Gastrocnemius medialis (tissue), 4 donors: ENCODE measurements around the gene FGFBP3.
"Not testable (repeated sequence)": the region's sequence is repeated elsewhere in the genome, so short reads cannot be mapped to it uniquely, and the experiment has no call there.

ENCODE experiments used
- POLR2A ChIP-seq, 2 donors: fragments of 450-650 bp; IDR thresholded peaks; one replicate each; pipeline ENCODE4 v1.6.1; 2017; ENCODE audit warnings: antibody characterized with exemption in 2 of 2, mild to moderate bottlenecking in 2 of 2, moderate library complexity in 2 of 2
- TF ChIP-seq, protein P1 (sequence below), 5 experiments: fragments of 450-650 bp in 3 of 5; fragments of 200-600 bp in 2 of 5; sonication (generic) in 2 of 5; IDR thresholded peaks in 4 of 5; conservative IDR thresholded peaks in 1 of 5; 1 replicate in 4 of 5; 2 replicates in 1 of 5; pipeline ENCODE4 v1.5.1; 2016 to 2019; ENCODE audit warnings: antibody characterized with exemption in 5 of 5, mild to moderate bottlenecking in 3 of 5, moderate library complexity in 3 of 5

DNA sequence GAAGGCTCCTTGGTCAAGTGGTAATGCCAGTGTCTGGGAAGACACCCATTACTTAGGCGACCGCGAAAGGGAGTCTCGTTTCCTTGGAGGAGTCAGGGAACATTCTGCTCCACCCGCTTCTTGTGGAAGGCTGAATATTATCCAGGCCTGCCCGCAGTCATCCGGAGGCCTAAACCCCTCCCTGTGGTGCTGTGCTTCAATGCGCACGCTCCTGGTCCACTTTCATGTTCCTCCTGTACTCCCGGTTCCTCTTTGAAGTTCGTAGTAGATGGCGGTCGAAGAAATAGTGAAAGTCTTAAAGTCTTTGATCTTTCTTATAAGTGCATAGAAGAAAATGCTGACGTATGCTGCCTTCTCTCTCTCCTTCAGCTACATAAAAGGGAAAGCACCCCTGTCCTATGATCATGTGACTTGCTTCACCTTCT, 15.0 kb downstream of the FGFBP3 start:
- TF ChIP-seq, protein P1, sequence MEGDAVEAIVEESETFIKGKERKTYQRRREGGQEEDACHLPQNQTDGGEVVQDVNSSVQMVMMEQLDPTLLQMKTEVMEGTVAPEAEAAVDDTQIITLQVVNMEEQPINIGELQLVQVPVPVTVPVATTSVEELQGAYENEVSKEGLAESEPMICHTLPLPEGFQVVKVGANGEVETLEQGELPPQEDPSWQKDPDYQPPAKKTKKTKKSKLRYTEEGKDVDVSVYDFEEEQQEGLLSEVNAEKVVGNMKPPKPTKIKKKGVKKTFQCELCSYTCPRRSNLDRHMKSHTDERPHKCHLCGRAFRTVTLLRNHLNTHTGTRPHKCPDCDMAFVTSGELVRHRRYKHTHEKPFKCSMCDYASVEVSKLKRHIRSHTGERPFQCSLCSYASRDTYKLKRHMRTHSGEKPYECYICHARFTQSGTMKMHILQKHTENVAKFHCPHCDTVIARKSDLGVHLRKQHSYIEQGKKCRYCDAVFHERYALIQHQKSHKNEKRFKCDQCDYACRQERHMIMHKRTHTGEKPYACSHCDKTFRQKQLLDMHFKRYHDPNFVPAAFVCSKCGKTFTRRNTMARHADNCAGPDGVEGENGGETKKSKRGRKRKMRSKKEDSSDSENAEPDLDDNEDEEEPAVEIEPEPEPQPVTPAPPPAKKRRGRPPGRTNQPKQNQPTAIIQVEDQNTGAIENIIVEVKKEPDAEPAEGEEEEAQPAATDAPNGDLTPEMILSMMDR (IDR thresholded peaks at IDR 0.05 in 4 of 5, conservative IDR thresholded peaks at IDR 0.05 in 1 of 5), result not testable (repeated sequence)
- not testable (repeated sequence) for TF ChIP-seq POLR2A (IDR thresholded peaks at IDR 0.05)
